H9 (cell line): ENCODE measurements around the gene ANXA4. TPM values are rescaled to one million over a fixed set of nuclear protein-coding genes. Genes with fewer than 3 reads are reported as not detected.

Source experiments
- DNase-seq: peaks from one replicate; pipeline ENCODE4 v3.0.0-alpha.2; 2017
- H2AFZ ChIP-seq: one replicate; pipeline ENCODE4 v1.6.1; 2013; ENCODE audit warnings: mild to moderate bottlenecking, low read length, control low read depth, moderate library complexity
- H2AK5ac ChIP-seq: 2 replicates; pipeline ENCODE4 v1.6.1; 2013; ENCODE audit warnings: low read length, control low read depth, mixed read lengths; ENCODE audit not compliant: insufficient read length
- H2BK120ac ChIP-seq: one replicate; pipeline ENCODE4 v1.6.1; 2013; ENCODE audit warnings: low read depth, mild to moderate bottlenecking, low read length, control low read depth, inconsistent platforms; ENCODE audit not compliant: poor library complexity, severe bottlenecking
- H2BK12ac ChIP-seq: 2 replicates; pipeline ENCODE4 v1.6.1; 2013; ENCODE audit warnings: low read length, control low read depth, mixed read lengths, low read depth; ENCODE audit not compliant: insufficient read length
- H2BK15ac ChIP-seq: 2 replicates; pipeline ENCODE4 v1.6.1; 2013; ENCODE audit warnings: low read depth, low read length, control low read depth
- H2BK20ac ChIP-seq: one replicate; pipeline ENCODE4 v1.6.1; 2013; ENCODE audit warnings: low read depth, mild to moderate bottlenecking, low read length, control low read depth, inconsistent platforms; ENCODE audit not compliant: poor library complexity, severe bottlenecking
- H2BK5ac ChIP-seq: 2 replicates; pipeline ENCODE4 v1.6.1; 2013; ENCODE audit warnings: low read length, control low read depth, mixed read lengths; ENCODE audit not compliant: insufficient read length
- H3K14ac ChIP-seq: 2 replicates; pipeline ENCODE4 v1.6.1; 2013; ENCODE audit warnings: low read length, control low read depth; ENCODE audit not compliant: insufficient read depth
- H3K18ac ChIP-seq: 2 replicates; pipeline ENCODE4 v1.6.1; 2013; ENCODE audit warnings: low read depth, mild to moderate bottlenecking, mixed read lengths, low read length, control low read depth; ENCODE audit not compliant: insufficient read length
- H3K23ac ChIP-seq: 2 replicates; pipeline ENCODE4 v1.6.1; 2013; ENCODE audit warnings: low read length, control low read depth, mixed read lengths, low read depth; ENCODE audit not compliant: insufficient read length
- H3K23me2 ChIP-seq: 2 replicates; pipeline ENCODE4 v1.6.1; 2013; ENCODE audit warnings: low read depth, mild to moderate bottlenecking, mixed read lengths, low read length, control low read depth; ENCODE audit not compliant: insufficient read length, poor library complexity, severe bottlenecking
- H3K27ac ChIP-seq: 2 replicates; pipeline ENCODE4 v1.5.1; 2013; ENCODE audit warnings: low read length, control low read depth, mixed read lengths, low read depth; ENCODE audit not compliant: insufficient read length
- H3K27me3 ChIP-seq: 2 replicates; pipeline ENCODE4 v1.6.1; 2013; ENCODE audit warnings: low read length, control low read depth, inconsistent platforms; ENCODE audit not compliant: insufficient read depth
- H3K4ac ChIP-seq: 2 replicates; pipeline ENCODE4 v1.6.1; 2013; ENCODE audit warnings: low read depth, mild to moderate bottlenecking, control low read depth, inconsistent platforms, low read length, moderate library complexity
- H3K4me1 ChIP-seq: 2 replicates; pipeline ENCODE4 v1.6.1; 2013; ENCODE audit warnings: low read length, control low read depth, inconsistent platforms; ENCODE audit not compliant: insufficient read depth
- H3K4me2 ChIP-seq: 2 replicates; pipeline ENCODE4 v1.6.1; 2013; ENCODE audit warnings: low read length, control low read depth, mixed read lengths; ENCODE audit not compliant: insufficient read length, insufficient read depth
- H3K56ac ChIP-seq: 2 replicates; pipeline ENCODE4 v1.6.1; 2013; ENCODE audit warnings: low read depth, mild to moderate bottlenecking, mixed read lengths, low read length, control low read depth; ENCODE audit not compliant: insufficient read length
- H3K79me1 ChIP-seq: 2 replicates; pipeline ENCODE4 v1.6.1; 2013; ENCODE audit warnings: low read depth, mild to moderate bottlenecking, moderate library complexity, low read length, control low read depth, inconsistent platforms; ENCODE audit not compliant: insufficient read depth, poor library complexity, severe bottlenecking
- H3K79me2 ChIP-seq: 2 replicates; pipeline ENCODE4 v1.6.1; 2013; ENCODE audit warnings: low read length, control low read depth, inconsistent platforms; ENCODE audit not compliant: insufficient read depth
- H3K9ac ChIP-seq: 2 replicates; pipeline ENCODE4 v1.6.1; 2013; ENCODE audit warnings: low read length, control low read depth, mixed read lengths; ENCODE audit not compliant: insufficient read length; ENCODE audit errors: extremely low read depth
- H3K9me3 ChIP-seq: one replicate; pipeline ENCODE4 v1.6.1; 2013; ENCODE audit warnings: low read depth, low read length, inconsistent platforms; ENCODE audit not compliant: control insufficient read depth
- H3T11ph ChIP-seq: one replicate; pipeline ENCODE4 v1.6.1; 2013; ENCODE audit warnings: mild to moderate bottlenecking, low read length, control low read depth, inconsistent platforms
- H4K20me1 ChIP-seq: one replicate; pipeline ENCODE4 v1.6.1; 2013; ENCODE audit not compliant: control insufficient read depth, insufficient read length, insufficient read depth
- H4K5ac ChIP-seq: 2 replicates; pipeline ENCODE4 v1.6.1; 2013; ENCODE audit warnings: low read depth, mild to moderate bottlenecking, mixed read lengths, low read length, control low read depth; ENCODE audit not compliant: insufficient read length
- H4K8ac ChIP-seq: replicated peaks from 2 replicates; pipeline ENCODE4 v1.6.1; 2013; ENCODE audit warnings: low read length, control low read depth, mixed read lengths, low read depth; ENCODE audit not compliant: insufficient read length
- H4K91ac ChIP-seq: 2 replicates; pipeline ENCODE4 v1.6.1; 2013; ENCODE audit warnings: low read depth, mild to moderate bottlenecking, moderate library complexity, mixed read lengths, low read length, control low read depth; ENCODE audit not compliant: insufficient read length
- H3K27ac Mint-ChIP-seq, 3 experiments: 2 replicates in 2 of 3; 3 replicates in 1 of 3; pipeline ENCODE4 v1.8.0; 2020 to 2021; ENCODE audit warnings: mixed read lengths in 3 of 3, mild to moderate bottlenecking in 1 of 3, moderate library complexity in 1 of 3
- H3K27me3 Mint-ChIP-seq: 2 replicates; pipeline ENCODE4 v1.8.0; 2021; ENCODE audit warnings: low read depth, mild to moderate bottlenecking, moderate library complexity, mixed read lengths
- H3K36me3 Mint-ChIP-seq, 3 experiments: 2 replicates in 2 of 3; 3 replicates in 1 of 3; pipeline ENCODE4 v1.8.0; 2020 to 2021; ENCODE audit warnings: low read depth in 3 of 3, mixed read lengths in 3 of 3; ENCODE audit not compliant: insufficient read depth in 1 of 3
- H3K4me1 Mint-ChIP-seq, 2 experiments: 2 replicates each; pipeline ENCODE4 v1.8.0; 2020; ENCODE audit warnings: mixed read lengths in 2 of 2
- H3K4me3 Mint-ChIP-seq, 2 experiments: 2 replicates in 1 of 2; 3 replicates in 1 of 2; pipeline ENCODE4 v1.8.0; 2020 to 2021; ENCODE audit warnings: mild to moderate bottlenecking in 2 of 2, mixed read lengths in 2 of 2, moderate library complexity in 1 of 2
- H3K9me3 Mint-ChIP-seq, 2 experiments: 2 replicates in 1 of 2; 3 replicates in 1 of 2; pipeline ENCODE4 v1.8.0; 2020; ENCODE audit warnings: mild to moderate bottlenecking in 2 of 2, mixed read lengths in 2 of 2, moderate library complexity in 1 of 2
- CTCF ChIP-seq: fragments of 200-600 bp; sonication (generic); conservative IDR thresholded peaks from 3 replicates; pipeline ENCODE4 v1.8.0; 2021; ENCODE audit warnings: antibody characterized with exemption, mild to moderate bottlenecking
- WGBS: extraction: QIAGEN DNeasy Blood & Tissue Kit; methylation state at CpG from one replicate; pipeline ENCODE4 v1.1.7; 2013; ENCODE audit warnings: missing lambda C conversion rate, low lambda C conversion rate, mixed read lengths; ENCODE audit not compliant: insufficient read length; ENCODE audit errors: extremely low coverage; 5-methylcytosine and 5-hydroxymethylcytosine counted together
- total RNA-seq: library from RNA; stranded (reverse); gene quantifications from 2 replicates; pipeline ENCODE4 v1.2.1, GENCODE V29; 2021

ANXA4 gene
- total RNA-seq, 1 experiment from 2014 or later = 14.4 TPM

GRCh38 chr2:69846182-69847067, 104.5 kb downstream of the ANXA4 start:
- Histone ChIP-seq H3K27ac (no peak overlapping the region), H4K8ac (no peak overlapping the region), H2AK5ac (no peak overlapping the region), H3T11ph (no peak overlapping the region), H2BK12ac (no peak overlapping the region), H4K20me1 (no peaks in the 10 kb centered on the region), H2BK15ac (no peak overlapping the region), H3K27me3 (no peaks in the 10 kb centered on the region), H4K91ac (no peak overlapping the region), H3K9me3 (no peaks in the 10 kb centered on the region), H3K23me2 (no peaks in the 10 kb centered on the region), H3K79me2 (no peaks in the 10 kb centered on the region), H2AFZ (no peak overlapping the region), H3K23ac (no peak overlapping the region), H2BK20ac (no peak overlapping the region), H3K9ac (no peak overlapping the region), H2BK5ac (no peak overlapping the region), H3K14ac (no peak overlapping the region), H2BK120ac (no peak overlapping the region), H3K18ac (no peak overlapping the region), H3K56ac (no peak overlapping the region), H4K5ac (no peak overlapping the region), H3K4ac (no peak overlapping the region), H3K4me1 (no peaks in the 10 kb centered on the region), H3K79me1 (no peaks in the 10 kb centered on the region), H3K4me2 (no peak overlapping the region)
- Mint-ChIP-seq H3K4me1 (no peaks in the 10 kb centered on the region), H3K27me3 (no peaks in the 10 kb centered on the region), H3K9me3 (no peaks in the 10 kb centered on the region), H3K4me3 (no peak overlapping the region), H3K27ac (no peak overlapping the region), H3K36me3 (peaks cover 3 to 52% (median 40%) of the 10 kb centered on the region in 3 experiments; a peak in 5 of 7 replicates)
- DNase-seq = no peak
- no CpG with 5 or more reads among the region's 9 CpGs for WGBS
- no peak for TF ChIP-seq CTCF
